Right atrium auricular region (tissue), 2 donors: ENCODE data around the gene DUSP7. TPM values are rescaled to one million over a fixed set of nuclear protein-coding genes. Genes with fewer than 3 reads are reported as not detected.

Experiments used
- DNase-seq: peaks from one replicate; pipeline ENCODE4 v3.0.0-alpha.2; 2019; ENCODE audit warnings: low spot score
- H3K27ac ChIP-seq, 2 donors: fragments of 200-600 bp; sonication (generic); 1 replicate in 1 of 2; 2 replicates in 1 of 2; pipeline ENCODE4 v1.5.1; 2016 to 2019
- H3K27me3 ChIP-seq, 2 donors: fragments of 200-600 bp; sonication (generic); one replicate each; pipeline versions ENCODE4 v1.5.1 to v1.6.0; 2017 to 2019
- H3K36me3 ChIP-seq: fragments of 200-600 bp; sonication (generic); one replicate; pipeline ENCODE4 v1.5.1; 2016
- H3K4me1 ChIP-seq, 2 donors: fragments of 200-600 bp; sonication (generic); one replicate each; pipeline versions ENCODE4 v1.5.1 to v1.6.0; 2017 to 2019
- H3K4me3 ChIP-seq, 2 donors: fragments of 200-600 bp; sonication (generic); 1 replicate in 1 of 2; 2 replicates in 1 of 2; pipeline ENCODE4 v1.5.1; 2017 to 2019; ENCODE audit warnings: mild to moderate bottlenecking in 1 of 2, moderate library complexity in 1 of 2
- H3K9me3 ChIP-seq, 2 donors: fragments of 200-600 bp; sonication (generic); one replicate each; pipeline ENCODE4 v1.5.1; 2019
- total RNA-seq, 2 donors: library from RNA; depleted of rRNA; stranded (reverse); fragments of >200 nt; gene quantifications; one replicate each; pipeline ENCODE4 v1.1.0, GENCODE V29; 2016
- TF ChIP-seq, protein P1 (sequence below), 2 donors: fragments of 200-600 bp; sonication (generic); IDR thresholded peaks; one replicate each; pipeline ENCODE4 v1.5.1; 2019; ENCODE audit warnings: antibody characterized with exemption in 2 of 2

DUSP7 gene
- total RNA-seq, 2 donors from 2014 or later = 17.7 to 33.7 TPM

DNA sequence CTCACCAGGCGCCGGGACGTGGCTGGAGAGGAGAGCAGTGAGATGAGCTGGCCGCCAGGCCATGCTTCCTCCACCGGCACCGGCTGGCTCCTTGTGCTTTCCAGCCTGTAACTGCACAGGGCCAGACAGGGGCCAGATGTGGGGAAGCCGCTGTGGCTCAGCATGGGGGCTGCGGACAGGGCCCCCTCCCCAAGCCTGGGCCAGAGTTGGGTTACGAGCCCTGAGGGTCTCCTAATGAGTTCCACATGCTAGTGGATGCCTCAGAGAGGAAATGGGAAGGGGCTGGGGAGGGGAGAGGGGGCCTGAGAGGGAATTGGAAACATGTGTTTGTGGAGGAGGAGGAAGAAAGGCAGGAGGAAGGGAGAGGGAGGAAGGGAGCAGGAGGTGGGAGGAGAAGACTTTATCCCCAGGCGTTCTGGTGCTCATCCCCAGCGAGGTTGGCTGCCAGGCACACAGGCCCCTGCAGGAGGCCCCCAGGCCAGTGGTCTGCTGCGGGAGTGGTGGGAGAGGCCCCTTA is 11.7 kb upstream of the DUSP7 start:
- no peak overlapping the region for H3K27ac ChIP-seq
- no peaks in the 10 kb centered on the region for H3K9me3 ChIP-seq
- no peaks in the 10 kb centered on the region for H3K36me3 ChIP-seq
- no peak overlapping the region for H3K4me3 ChIP-seq
- no peaks in the 10 kb centered on the region for H3K27me3 ChIP-seq
- TF ChIP-seq, protein P1, sequence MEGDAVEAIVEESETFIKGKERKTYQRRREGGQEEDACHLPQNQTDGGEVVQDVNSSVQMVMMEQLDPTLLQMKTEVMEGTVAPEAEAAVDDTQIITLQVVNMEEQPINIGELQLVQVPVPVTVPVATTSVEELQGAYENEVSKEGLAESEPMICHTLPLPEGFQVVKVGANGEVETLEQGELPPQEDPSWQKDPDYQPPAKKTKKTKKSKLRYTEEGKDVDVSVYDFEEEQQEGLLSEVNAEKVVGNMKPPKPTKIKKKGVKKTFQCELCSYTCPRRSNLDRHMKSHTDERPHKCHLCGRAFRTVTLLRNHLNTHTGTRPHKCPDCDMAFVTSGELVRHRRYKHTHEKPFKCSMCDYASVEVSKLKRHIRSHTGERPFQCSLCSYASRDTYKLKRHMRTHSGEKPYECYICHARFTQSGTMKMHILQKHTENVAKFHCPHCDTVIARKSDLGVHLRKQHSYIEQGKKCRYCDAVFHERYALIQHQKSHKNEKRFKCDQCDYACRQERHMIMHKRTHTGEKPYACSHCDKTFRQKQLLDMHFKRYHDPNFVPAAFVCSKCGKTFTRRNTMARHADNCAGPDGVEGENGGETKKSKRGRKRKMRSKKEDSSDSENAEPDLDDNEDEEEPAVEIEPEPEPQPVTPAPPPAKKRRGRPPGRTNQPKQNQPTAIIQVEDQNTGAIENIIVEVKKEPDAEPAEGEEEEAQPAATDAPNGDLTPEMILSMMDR (IDR thresholded peaks at IDR 0.05) = no peak
- peaks cover 0 to 33% of the 10 kb centered on the region in 2 donors for H3K4me1 ChIP-seq
- no peak for DNase-seq

DNA sequence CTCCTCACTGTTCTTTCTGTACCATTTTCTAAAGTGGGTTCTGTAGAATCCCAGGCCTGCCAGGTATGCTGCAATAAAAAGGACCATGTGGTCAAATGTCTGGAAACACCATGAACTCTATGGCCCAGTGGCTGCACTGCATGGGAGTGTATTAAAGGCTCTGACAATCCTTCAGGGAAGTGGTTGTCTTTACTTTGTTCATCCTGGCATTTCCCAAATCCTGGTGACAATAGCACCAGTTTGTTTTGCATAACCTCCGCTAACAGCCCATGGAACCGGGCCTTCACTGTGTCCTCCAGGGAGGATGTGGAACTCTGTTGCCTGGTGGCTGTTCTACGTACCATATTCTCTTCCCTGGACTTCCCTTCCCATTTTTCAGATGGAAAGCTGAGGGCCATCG is 11.2 kb upstream of the DUSP7 start:
- H3K36me3 ChIP-seq = no peaks in the 10 kb centered on the region
- DNase-seq = no peak
- no peaks in the 10 kb centered on the region for H3K27me3 ChIP-seq
- H3K4me1 ChIP-seq = peaks cover 0 to 33% of the 10 kb centered on the region in 2 donors
- no peak overlapping the region for H3K4me3 ChIP-seq
- TF ChIP-seq, protein P1 (IDR thresholded peaks at IDR 0.05) = no peak
- no peak overlapping the region for H3K27ac ChIP-seq
- no peaks in the 10 kb centered on the region for H3K9me3 ChIP-seq

DNA sequence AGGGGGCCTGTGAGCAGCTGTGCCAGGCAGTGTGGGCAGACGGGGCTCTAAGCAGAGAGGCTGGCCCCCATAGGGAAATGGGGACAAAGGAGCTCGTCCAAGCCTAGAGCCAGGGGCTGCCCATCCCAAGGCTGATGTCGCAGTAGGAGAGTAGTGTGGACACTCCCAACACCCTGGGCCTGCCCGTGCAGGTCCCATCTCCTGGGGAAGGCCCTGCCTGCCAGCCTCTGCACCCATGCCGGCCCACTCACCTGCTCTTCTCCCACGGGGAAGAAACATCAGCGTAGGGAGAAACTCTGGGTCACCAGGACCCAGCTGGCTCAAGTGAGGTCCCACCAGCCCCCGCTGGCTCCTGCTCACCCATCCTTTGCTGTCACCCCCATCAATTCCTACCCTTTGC is 10.7 kb upstream of the DUSP7 start:
- Histone ChIP-seq H3K36me3 (no peaks in the 10 kb centered on the region), H3K4me1 (peaks cover 0 to 31% of the 10 kb centered on the region in 2 donors), H3K4me3 (no peak overlapping the region), H3K9me3 (no peaks in the 10 kb centered on the region), H3K27me3 (no peaks in the 10 kb centered on the region), H3K27ac (no peak overlapping the region)
- DNase-seq = no peak
- TF ChIP-seq, protein P1 (IDR thresholded peaks at IDR 0.05) = no peak

DNA sequence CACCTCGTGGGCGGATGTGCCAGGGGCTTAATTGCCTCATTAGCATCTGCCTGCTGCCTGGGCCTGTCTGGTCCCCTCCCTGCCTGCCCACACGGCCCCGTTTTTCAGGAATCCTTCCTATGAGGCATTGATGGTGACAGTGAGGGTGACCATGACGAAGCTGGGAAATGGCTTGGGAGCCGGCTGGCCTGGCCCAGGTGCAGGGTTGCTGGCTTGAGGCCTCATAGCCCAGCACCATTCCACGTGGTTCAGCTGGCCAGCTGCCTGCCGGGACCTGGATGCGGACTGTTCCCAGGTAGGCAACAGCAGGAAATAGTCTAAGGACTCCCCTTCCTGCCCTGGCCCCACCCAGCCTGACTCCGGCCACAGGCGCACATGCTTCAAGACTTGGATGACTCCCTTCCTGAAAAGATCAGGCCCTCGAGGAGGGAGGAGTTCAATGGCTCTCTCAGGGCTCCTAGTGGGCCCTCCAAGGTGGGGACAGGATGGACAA is 8.9 kb upstream of the DUSP7 start:
- Histone ChIP-seq H3K36me3 (no peaks in the 10 kb centered on the region), H3K4me1 (peaks cover 0 to 13% of the 10 kb centered on the region in 2 donors), H3K27me3 (no peaks in the 10 kb centered on the region), H3K27ac (peak overlapping the region in 1 of 2 donors; percentile 22), H3K4me3 (no peak overlapping the region), H3K9me3 (no peaks in the 10 kb centered on the region)
- TF ChIP-seq, protein P1 (IDR thresholded peaks at IDR 0.05) = no peak
- no peak for DNase-seq

DNA sequence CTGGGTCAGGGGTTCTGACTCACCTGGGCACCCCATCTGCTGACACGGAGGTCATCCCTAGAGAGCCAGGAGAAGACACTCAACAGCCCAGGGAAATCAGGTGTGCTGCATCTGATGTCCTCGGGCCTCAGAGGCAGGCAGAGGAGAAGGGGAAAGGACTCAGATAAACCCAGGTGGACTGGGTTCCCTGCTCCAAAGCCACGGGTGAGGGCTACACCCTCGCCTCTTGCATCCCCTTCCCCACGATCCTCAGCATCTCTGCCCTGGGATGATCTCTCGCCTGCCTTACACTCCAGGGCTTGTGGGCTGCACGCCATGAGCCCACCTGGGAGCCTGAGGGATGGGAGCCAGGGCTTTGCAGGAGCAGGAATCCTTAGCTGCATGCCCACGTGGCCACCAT is 8.2 kb upstream of the DUSP7 start:
- no peaks in the 10 kb centered on the region for H3K36me3 ChIP-seq
- peaks cover 0 to 6% of the 10 kb centered on the region in 2 donors for H3K4me1 ChIP-seq
- no peaks in the 10 kb centered on the region for H3K27me3 ChIP-seq
- no peaks in the 10 kb centered on the region for H3K9me3 ChIP-seq
- DNase-seq = no peak
- H3K4me3 ChIP-seq = no peak overlapping the region
- H3K27ac ChIP-seq = no peak overlapping the region
- TF ChIP-seq, protein P1 (IDR thresholded peaks at IDR 0.05) = no peak
